ENCODE results near the gene CDHR3. TPM values are rescaled to one million over a fixed set of nuclear protein-coding genes. Genes with fewer than 3 reads are reported as not detected.

Gene CDHR3
- total and polyA plus RNA-seq, 2 of the 8 experiments (the other 6 are each of a cell fraction or from before 2014, with no cell fraction given): 6.4 to 6.8 TPM

DNA sequence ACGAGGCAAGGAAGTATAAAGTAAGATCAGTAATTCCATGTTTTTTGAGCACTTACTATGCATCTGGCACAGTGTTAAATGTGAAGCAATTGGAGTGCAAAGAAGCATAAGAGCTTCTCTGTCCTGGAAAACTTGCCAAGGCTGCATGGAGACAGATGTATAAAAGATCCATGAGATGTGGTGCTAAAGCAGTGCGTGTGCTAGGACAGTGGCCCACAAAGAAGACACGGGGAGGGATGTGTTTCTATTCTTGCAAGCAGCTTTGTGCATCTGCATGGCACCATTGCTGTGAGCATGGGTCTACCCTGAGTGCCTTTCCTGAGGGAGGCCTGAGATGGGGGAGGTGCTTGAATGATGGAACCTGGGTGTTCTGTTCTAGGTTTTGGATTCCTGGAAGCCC is 5.1 kb upstream of the CDHR3 start (continued):
- TF ChIP-seq ATF3 (IDR thresholded peaks at IDR 0.05; ENCODE audit: insufficient read depth, low read depth, low read length): no peak
- TF ChIP-seq SRF (IDR thresholded peaks at IDR 0.05; ENCODE audit: low read depth, low read length): no peak
- TF ChIP-seq SP2 (IDR thresholded peaks at IDR 0.05; ENCODE audit: low read length): no peak
- TF ChIP-seq CTCF (IDR thresholded peaks at IDR 0.05; ENCODE audit: control extremely low read depth in 1 of 3, insufficient read depth in 1 of 3, low read depth in 1 of 3, low read length in 3 of 3): no peak
- no peak for TF ChIP-seq PHF8 (conservative IDR thresholded peaks at IDR 0.05; ENCODE audit: low read depth, low read length)
- no peak for TF ChIP-seq E2F6 (IDR thresholded peaks at IDR 0.05)
